ENCODE measurements around the gene FERMT1.
A peak's percentile ranks its signal among the peaks of the same experiment; 100 is the strongest.

The FERMT1 gene

GRCh38 chr20:6122873-6123648 is at the start of gene FERMT1:
FERMT1 (minus strand) TSS chr20:6123030; CDS start chr20:6119554, 3,476 bp downstream.
- peak in 2 of 3 experiments; percentile 10 to 23 for DNase-seq (ENCODE audit: low read depth in 2 of 3, low spot score in 2 of 3)

GRCh38 chr20:6169251-6169650 is 46.4 kb upstream of the FERMT1 start:
- DNase-seq (ENCODE audit: low read depth in 2 of 3, low spot score in 2 of 3), result no peak

- no peak for DNase-seq (ENCODE audit: low read depth in 2 of 3, low spot score in 2 of 3)
Measured at GRCh38 chr20:6168204-6168603, 45.4 kb upstream of the FERMT1 start.

GRCh38 chr20:6165346-6165745 is 42.5 kb upstream of the FERMT1 start:
- DNase-seq (ENCODE audit: low read depth in 2 of 3, low spot score in 2 of 3), result no peak

- no peak for DNase-seq (ENCODE audit: low read depth in 2 of 3, low spot score in 2 of 3)
Measured at GRCh38 chr20:6164421-6165341, 41.9 kb upstream of the FERMT1 start.

GRCh38 chr20:6160736-6161135 is 37.9 kb upstream of the FERMT1 start:
- no peak for DNase-seq (ENCODE audit: low read depth in 2 of 3, low spot score in 2 of 3)

- DNase-seq (ENCODE audit: low read depth in 2 of 3, low spot score in 2 of 3), result no peak
Measured at GRCh38 chr20:6157345-6157744, 34.5 kb upstream of the FERMT1 start.

GRCh38 chr20:6152777-6153176 is 29.9 kb upstream of the FERMT1 start:
- no peak for DNase-seq (ENCODE audit: low read depth in 2 of 3, low spot score in 2 of 3)

- no peak for DNase-seq (ENCODE audit: low read depth in 2 of 3, low spot score in 2 of 3)
Measured at GRCh38 chr20:6148073-6148472, 25.2 kb upstream of the FERMT1 start.

- DNase-seq (ENCODE audit: low read depth in 2 of 3, low spot score in 2 of 3), result no peak
Measured at GRCh38 chr20:6142348-6142993, 19.6 kb upstream of the FERMT1 start.

GRCh38 chr20:6140947-6141346 is 18.1 kb upstream of the FERMT1 start:
- DNase-seq (ENCODE audit: low read depth in 2 of 3, low spot score in 2 of 3), result no peak

GRCh38 chr20:6135347-6135746 is 12.5 kb upstream of the FERMT1 start:
- DNase-seq (ENCODE audit: low read depth in 2 of 3, low spot score in 2 of 3), result no peak

GRCh38 chr20:6134592-6134991 is 11.8 kb upstream of the FERMT1 start:
- no peak for DNase-seq (ENCODE audit: low read depth in 2 of 3, low spot score in 2 of 3)

GRCh38 chr20:6130045-6130444 is 7.2 kb upstream of the FERMT1 start:
- no peak for DNase-seq (ENCODE audit: low read depth in 2 of 3, low spot score in 2 of 3)

- no peak for DNase-seq (ENCODE audit: low read depth in 2 of 3, low spot score in 2 of 3)
Measured at GRCh38 chr20:6127825-6128224, 5.0 kb upstream of the FERMT1 start.

GRCh38 chr20:6126846-6127245 is 4.0 kb upstream of the FERMT1 start:
- no peak for DNase-seq (ENCODE audit: low read depth in 2 of 3, low spot score in 2 of 3)

GRCh38 chr20:6123649-6124014 is 802 bp upstream of the FERMT1 start:
- DNase-seq (ENCODE audit: low read depth in 2 of 3, low spot score in 2 of 3), result no peak

GRCh38 chr20:6122111-6122872 is 538 bp downstream of the FERMT1 start:
- DNase-seq (ENCODE audit: low read depth in 2 of 3, low spot score in 2 of 3), result no peak

GRCh38 chr20:6121504-6121903 is 1.3 kb downstream of the FERMT1 start:
- DNase-seq (ENCODE audit: low read depth in 2 of 3, low spot score in 2 of 3), result no peak

- DNase-seq (ENCODE audit: low read depth in 2 of 3, low spot score in 2 of 3), result no peak
Measured at GRCh38 chr20:6120491-6120988, 2.3 kb downstream of the FERMT1 start.

GRCh38 chr20:6116758-6117157 is 6.1 kb downstream of the FERMT1 start:
- no peak for DNase-seq (ENCODE audit: low read depth in 2 of 3, low spot score in 2 of 3)

Data from activated CD8-positive, alpha-beta memory T cell treated with anti-CD3 and anti-CD28 coated beads for 48 hours (primary cell).